CD4-positive, alpha-beta T cell treated with Interleukin-2 at 100 ng/mL for 4 hours (primary cell): ENCODE data around the gene NKAIN2.

Source experiments
- DNase-seq: peaks from one replicate; pipeline ENCODE4 v3.0.0-alpha.2; 2020; ENCODE audit warnings: low spot score

Gene NKAIN2

DNA sequence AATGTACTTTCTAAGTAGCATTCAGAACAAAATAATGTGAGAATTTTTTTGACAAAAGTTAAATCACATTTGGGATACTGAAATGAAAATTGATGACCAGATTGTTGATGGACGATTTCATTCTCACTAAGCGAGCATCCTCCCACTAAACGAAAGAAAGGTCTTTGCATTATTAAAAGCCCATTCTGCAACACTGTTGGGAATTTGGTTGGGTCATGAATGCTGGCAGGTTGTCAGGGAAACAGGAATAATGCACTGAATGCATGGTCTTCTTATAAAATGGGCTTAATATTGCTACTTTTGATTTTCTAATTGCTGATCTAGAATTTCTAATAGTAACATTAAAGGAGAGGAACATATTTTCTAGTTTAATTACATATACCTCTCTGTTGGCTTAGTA lies 229.8 kb downstream of the NKAIN2 start:
- DNase-seq = no peak

DNA sequence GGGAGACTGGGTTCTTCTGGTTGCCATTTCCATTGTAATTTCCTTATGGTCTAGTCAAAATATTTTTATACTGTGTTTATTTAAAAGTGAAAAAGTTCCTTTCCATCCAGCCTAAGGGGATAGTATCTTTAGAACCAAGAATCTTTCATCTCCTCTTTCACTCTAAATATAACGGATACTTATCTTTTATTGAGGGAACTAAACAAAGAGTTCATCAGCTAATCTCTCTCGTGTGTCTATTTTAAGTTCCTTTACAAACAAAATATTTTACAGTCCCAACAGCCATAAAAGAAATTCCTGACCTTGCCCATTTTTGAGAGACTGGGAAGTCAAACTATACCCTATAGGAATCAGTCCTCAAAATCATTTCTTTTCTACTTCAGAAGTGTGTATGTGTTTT lies 232.7 kb downstream of the NKAIN2 start:
- DNase-seq = no peak

DNA sequence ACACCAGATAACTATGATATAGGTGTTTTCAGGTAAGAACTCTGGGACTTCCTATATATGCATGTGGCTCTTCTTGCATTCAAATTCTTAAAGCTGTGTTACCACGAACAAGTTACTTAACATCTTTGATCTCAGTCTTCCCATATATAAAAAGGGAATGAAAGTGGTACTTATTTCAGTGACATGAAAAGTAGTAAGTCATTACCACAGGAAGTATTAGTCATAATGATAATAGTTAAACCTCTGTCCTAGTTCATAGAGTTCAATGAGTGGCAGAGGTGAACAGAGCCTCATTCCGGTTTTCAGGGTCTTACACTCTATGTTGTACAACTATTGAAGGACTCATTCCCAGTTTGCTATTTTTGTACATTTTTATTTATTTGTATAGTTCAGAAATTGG lies 237.0 kb downstream of the NKAIN2 start:
- DNase-seq = no peak

DNA sequence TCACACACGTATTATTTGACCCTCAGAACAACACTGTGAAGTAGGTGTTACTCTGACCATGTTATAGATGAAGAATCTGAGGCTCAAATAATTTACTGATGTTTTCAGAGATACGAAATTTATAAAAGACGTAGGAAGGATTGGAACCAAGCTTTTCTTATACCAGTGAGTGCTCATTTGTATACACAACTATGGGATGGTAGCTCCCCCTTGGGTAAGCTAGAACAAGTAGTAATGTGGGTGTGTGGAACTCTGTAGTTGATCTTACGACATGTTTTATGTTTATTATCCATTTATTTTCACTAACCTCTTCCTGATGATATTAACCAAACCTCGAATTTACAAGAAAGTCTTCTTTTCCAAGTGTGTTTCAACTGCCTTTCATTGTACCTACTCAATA lies 248.5 kb downstream of the NKAIN2 start:
- DNase-seq = no peak

DNA sequence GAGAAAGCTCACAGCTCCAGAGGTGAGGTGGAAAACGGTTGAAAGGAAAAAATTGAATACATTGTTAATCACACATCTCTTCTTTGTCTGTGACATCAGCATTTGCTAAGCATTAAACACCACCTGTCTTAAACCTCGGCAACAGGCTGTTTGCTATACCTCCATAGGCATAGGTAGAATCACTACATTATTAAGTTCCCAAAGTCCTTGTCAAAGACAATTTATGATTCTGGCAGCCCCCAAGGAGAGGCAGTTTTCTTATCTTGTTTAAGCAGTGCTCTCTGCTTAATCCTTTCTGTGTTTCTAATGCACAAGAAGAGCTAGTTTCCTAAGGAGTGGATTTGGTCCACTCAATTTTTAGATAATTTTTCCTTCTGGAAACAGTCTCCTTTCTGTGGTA lies 249.7 kb downstream of the NKAIN2 start:
- no peak for DNase-seq

DNA sequence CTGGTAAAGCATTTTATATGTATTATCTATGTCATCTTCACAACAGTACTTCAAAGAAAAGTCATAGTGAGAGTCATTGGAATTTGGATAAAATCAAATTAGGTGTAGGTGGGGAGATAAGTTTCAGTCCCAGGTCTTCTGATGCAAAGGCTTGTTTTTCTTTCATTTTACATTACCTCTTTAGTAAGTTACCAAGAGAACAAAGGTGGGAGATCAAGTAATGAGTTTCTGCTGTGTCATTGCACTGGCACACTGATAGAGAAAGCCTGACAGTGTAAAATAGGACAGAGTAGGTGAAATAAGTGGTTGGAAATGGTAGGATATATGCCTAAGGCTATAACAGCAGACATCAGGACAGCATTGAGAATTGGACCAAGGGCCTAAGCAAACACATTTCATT lies 250.4 kb downstream of the NKAIN2 start:
- DNase-seq = no peak

DNA sequence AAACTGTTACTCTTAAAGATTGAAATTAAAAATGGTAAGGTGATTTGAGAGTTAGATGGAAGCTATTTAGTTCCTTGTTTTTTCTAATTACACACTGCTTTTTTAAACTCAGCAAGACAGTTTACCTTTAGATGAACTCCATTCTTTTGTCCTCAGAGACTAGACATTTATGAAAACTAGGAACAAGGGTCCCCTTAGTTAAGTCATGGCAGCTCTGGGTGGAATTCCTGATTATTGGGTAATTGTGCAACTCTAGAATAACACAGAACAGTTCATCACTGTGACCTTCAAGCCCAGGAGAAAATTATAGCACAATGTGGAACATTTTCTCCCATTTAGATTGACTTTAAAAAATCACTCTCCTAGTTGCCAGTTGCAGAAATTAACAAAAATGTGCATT lies 251.7 kb downstream of the NKAIN2 start:
- no peak for DNase-seq

DNA sequence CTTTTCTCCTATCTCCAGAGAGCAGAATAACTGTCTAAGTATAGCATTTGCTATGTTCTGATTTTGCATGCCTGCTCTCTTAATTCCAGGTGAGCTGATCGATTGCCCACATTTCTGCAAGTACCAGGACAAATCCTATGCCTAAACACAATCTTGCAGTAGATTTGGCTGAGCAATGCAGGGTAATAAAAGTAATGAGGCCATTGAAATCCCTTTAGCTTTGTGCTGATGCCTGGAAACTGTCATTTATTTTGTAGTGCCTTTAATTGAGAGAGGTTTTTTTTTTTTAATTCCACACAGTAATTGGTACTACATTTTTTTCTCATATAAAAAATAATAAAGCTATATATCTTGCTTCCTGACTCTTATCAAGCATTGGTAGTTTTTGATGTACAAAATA lies 252.3 kb downstream of the NKAIN2 start:
- no peak for DNase-seq

DNA sequence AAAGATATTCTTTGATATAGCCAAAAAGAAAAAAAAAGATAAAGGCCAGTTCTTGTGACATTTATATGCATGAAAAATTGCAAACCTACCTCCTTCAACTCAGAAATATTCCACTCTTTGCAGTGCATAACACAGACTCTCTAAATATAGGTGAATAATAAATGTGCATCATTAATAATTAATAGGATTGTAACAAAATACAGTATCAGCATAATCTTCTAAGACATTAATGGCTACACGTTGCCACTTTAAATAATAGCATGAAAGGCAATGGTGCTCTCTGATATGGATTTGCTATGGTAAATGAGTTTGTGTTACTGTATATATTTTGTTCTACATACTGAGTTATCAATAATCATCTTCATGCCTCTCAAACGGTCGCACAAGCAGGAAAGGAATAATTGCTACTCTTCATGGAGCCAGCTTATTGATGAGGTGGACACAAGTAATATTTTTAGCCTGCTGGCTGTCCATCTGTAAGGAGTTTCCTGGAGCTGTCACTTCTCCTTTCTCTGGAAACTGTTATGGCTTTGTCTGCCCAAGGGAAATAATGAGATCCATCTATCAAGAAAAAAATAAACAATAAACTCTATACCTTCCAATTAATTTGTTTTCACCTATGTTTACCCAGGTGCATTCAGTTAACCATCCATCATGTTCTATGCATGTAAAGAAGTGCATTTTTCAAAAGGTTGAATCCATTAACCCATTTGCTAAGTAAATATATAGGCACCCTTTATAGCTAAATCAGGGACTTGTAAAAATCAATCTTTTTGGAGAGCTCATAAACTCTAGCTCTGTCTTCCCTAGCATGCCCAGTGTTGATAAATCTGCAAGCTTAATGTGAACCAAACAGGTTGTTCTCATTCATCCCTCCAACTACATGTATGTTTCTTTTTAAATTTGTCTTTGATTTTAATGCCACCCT lies 253.0 kb downstream of the NKAIN2 start:
- DNase-seq = no peak

DNA sequence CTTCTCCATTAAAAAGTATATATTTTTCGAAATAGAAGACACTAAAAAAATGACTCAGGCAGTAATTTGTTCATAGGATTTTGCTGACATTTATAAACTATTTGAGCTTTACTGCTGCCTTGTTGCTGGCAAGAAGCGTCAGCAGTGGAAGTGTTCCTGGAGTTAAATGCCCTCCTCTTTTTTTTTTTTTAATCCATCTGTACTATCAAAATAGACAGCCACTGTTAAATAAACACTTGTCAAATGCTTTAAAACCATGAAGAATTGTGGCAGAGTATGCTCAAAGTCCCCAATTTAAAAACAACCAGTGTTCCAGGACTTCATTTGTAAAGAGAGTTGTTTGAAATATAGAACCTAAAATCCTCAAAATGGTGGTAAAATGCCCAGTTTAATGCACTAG lies 253.8 kb downstream of the NKAIN2 start:
- DNase-seq = no peak

DNA sequence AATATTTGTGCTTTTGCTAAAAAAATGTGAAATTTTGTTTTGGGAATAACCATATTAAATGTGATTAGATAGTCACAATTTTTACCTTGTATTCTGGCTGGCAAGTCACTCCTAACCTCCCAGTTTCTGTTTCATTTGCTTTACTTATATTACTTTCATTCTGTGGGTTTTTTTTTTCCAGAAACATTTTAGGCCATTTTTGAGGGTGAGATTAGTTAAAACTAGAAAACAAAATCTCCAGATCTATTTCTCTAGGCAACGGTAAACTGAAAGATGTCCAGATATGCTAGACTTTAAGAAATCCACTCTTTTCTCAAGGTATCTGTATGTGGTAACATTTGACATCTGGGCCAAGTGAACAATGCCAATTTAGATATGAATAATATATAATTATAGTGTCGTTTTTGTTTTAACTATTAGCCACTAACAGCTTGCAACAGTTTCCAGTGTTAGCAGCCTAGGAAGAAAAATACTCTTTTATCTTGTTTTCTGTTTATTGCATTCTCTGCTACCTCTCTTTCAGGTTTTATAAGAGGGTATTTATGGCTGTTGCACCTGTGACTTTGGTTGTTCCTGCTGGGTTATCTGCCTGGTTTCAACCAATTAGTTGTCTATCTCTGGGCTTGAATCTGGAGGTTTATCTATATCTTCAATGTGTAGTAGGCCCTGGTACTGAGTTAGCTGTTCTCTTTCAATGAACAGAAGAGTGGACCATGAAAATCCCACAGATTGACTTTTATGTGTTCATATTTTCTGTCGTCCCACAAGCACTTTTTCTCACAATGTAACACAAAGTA lies 260.9 kb downstream of the NKAIN2 start:
- no peak for DNase-seq

DNA sequence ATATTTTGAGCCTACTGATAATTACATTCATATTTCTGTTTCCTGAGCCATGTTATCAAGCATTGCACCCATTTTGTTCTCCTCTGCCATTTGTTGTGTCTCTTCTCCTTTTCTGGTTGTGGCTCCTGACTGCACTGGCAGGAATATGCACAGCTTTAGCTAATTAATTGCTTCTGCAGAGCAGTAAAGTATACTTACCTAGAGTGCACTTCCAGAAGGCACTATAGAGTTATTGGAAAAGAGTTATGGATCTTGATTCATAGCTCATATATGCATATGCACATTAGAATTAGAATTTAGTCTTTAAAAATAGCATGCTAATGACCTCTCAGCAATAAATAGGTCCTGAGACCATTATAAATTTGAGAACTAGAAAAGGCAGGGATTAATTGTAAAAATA lies 262.6 kb downstream of the NKAIN2 start:
- DNase-seq = no peak

DNA sequence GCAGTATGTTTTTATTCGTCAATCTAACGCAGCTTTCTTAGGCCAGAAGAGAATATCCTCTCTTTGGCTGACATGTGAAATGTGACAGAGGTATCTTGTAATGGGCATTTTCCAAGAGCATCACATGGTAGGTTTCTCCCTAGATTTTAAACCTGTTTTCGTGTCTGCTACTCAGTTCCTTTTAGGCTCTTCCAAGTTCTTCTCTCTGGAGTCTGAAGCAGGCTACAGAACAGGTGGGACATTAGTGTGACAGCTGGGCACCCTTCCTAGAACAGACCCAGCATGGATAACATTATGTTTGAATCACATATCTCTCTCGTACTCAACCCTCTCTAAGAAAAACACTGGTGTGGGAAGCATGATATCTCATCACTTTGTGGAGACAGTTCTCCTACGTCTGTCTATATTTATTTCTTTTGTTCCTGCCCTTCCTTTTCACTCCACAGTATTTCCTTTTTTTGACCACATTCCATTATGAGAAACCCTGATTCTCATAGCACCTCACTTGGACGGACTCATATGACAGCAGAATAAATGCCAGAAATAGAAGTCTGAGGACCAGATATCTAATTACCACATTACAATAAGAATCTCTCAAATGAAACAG lies 263.4 kb downstream of the NKAIN2 start:
- no peak for DNase-seq

DNA sequence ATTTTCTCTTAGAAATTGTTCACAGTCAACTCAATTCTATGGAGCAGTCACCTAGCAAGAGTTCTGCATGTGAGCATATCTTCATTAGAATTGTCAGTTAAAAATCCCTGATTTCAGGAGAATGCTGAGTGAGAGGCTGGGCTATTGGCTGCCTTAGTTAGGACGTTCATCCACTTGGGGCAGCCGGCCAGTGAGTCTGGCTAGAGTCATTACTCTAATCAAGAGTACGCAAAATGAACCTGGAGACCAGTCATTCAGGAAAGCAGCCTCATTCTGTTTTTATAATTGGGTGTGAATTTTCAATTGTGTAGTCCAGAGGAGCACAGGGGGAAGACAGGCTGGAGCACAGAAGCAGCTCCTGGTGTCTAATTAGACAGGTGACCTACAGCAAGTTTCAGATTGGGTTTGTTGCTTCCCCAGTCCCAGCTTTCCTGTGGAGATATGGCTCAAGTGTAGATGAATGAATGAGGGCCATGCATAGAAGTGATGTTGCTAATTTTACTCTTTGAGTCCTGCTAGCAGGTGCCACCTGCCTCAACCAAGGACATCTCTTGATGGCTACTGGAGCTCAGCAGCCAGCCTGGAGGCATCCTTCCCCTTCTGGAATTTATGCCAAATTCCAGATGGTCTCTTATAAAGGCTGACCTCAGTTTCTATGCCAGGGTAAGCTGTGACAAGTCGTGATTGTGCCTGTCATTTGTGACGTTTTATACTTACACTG lies 265.7 kb downstream of the NKAIN2 start:
- no peak for DNase-seq

DNA sequence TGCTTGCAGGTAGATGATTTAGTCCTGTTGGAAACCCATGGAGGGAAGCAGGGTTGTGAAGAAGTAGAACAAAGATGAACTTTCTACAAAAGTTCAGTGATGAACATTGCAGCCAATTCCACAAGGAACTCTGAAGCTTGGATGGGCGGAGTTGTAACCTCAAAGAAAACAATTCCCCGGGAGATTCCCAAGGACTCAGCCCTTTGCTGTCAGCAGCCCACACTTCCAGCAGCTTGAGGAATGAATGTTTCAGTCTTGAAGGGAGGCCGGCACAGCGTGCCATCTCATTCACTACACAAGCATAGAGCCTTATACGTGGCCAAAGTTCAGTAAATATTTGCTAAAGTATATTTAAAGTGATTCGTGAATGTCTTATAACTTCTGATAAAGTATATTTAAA lies 269.4 kb downstream of the NKAIN2 start:
- no peak for DNase-seq

DNA sequence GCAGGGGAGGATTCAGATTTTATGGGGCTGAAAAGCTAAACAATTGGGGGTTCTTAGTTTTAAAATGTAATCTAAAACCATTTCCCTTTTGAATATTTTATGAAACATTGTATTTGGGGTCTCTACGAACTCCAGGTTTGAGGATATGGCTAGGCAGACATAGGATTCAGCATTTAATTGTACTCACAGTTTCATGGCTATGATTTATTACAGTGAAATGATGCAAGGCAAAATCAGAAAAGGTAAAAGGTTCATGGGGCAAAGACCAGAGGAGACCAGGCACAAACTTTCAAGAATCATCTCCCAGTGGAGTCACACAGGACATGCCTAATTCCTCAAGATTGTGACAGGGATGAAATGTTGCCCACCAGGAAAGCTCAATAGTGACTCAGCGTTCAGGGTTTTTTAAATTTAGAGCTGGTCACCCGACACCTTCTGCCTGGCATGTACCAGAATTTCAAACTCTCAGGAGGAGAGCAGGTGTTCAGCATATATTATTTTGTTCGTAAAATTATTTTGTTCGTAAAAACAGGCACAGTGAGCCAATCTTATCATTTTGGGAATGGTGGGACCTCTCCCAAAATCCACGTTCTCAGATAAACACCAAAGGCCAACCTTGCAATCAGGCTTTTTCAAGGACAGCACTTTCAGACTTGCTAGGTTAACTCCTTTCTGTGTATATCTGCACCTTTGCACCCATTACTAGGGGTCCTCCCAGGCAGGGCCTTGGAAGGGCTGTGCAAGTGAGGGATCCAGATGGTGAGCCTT lies 270.3 kb downstream of the NKAIN2 start:
- no peak for DNase-seq

DNA sequence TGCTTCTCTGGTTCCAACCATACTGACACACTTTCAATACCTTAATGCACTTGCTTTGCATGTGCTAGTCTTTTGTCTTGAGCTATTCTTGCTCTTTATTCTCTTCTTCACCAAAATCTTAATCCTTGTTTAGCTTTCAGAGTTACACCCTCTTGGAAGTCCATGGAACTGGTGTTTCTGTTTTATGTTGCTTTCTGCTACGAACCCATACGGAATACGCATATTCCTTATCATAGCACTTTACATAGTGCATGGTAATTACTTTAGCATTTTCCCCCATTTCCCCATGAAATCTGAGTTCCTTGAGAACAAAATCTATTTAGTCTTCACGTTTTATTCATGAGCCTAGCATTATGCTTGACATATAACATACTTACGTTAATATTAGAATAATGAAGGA lies 270.9 kb downstream of the NKAIN2 start:
- DNase-seq = no peak

DNA sequence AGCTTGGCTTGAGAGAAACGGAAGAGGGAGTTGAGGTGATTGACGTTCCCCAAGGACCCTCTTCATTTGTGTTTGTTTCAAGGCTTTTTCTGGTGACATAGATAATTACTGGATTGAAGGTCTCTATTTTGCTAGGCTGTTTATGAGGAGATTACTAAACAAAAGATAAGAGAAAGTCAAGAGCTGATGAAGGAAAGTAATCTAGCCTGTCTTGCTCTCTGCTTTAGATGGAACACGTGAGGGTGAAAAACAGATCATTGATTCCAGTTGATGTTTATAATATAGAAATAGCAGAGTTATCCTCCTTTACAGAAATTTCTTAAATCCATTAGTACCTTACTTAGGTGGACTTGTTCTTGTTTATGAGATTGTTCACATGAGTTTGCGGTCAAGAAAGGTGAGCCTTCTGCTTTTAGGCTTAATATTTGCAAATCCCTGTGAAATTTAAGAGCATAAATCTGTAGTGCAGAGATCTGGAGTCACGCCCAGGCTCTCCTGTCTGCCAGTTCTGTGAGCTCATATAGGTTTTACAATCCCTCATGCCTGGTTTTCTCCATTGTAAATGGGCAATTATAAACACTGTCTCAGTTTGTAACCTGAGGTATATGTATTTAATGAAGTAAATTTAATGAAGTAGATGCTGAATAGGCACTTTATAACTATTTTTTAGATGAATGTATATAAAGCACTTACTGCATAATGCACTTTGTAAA lies 272.8 kb downstream of the NKAIN2 start:
- no peak for DNase-seq

DNA sequence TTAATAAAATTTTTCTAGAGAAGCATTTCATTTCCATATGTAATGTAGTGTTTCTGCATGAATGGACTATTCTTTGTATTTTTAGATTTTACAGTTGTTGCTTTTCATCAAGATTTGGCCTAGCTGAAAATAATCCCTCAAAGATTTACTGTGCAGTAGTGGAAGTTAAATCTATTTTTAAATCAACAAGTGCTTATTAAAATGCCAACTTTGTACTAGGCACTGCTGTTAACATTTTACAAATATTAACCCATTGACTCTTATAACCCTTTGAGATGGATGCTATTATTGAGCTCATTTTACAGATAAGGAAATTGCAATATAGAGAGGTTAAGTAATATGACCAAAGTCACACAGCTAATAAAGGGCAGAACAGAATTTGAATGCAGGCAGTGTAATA lies 274.5 kb downstream of the NKAIN2 start:
- no peak for DNase-seq

DNA sequence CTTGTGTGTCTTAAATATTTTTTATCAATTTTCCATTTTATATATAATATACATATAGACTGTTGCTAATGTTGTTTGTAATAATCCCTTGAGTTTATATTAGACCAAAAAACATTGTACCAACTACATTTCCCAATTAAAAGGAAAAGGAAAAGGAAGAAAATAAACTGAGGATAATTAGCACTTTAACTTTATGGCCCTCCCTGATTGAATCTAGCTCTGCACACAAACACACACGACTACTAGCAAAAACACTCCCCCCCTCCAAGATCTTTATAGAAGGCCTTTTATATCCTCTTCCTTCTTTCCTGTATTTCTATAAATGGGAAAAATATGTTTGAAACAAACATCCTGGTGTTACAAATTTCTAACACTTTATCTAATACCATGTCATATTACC lies 276.8 kb downstream of the NKAIN2 start:
- DNase-seq = no peak

DNA sequence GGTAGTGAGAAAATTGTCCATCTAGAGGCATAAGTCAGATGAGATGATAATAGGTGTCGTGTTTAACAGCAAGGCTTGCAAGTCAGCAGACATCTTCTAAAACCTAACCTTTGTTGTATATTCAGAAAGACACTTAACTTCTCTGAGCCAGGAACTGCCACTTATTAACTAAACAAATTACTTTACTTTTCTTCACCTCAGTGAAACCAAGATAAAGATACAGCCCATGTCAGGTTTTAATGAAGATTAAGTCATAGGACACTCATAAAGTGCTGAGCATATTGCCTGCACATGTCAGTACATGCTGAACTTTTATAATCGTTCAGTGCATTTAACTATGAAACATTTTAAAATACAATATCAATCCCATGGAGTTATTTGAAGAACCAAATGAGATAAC lies 286.8 kb downstream of the NKAIN2 start:
- no peak for DNase-seq
